Measurements from ENCODE around the gene PPL.
"Not testable (repeated sequence)": the region's sequence is repeated elsewhere in the genome, so short reads cannot be mapped to it uniquely, and the experiment has no call there.

The PPL gene

DNA sequence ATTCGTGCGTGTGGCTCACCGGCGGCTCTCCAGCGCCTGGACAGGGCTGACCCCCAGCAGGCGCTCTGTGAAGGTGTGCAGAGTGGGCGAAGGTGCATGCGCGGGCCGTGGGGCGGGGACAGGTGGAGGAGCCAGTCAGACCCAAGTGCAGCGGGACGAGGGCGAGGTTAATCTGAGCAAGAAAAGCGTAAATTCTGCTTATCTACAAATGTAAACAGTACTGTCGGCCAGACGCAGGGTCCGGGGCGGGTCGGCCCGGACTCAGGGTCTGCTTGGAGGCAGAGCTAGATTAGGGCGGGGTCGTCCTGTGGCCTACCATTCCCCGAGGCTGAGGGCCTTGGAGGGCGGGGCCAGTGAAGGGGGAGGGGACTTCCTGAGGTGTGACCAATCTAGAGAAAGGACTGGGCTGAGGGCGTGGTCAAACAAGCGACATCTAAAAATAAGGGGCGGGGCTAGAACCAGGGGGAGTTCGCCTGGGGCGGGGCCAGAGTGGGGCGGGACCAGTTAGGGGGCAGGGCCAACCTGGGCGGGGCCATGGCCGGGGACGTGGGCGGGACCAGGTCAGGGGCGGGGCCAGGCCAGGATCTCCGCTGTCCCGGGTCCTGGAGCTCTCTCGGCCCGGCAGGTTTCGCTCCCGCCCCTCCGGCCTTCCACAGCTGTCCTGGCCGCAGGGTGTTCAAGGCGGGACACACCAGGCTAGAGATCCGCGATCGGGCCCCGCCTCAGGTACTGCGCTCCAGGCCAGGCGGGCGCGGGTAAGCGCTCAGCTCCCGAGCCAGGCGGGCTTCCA lies 21.0 kb upstream of the PPL start, which contains the start of gene SEC14L5:
TSS of gene SEC14L5 (plus strand) at position 611 of the 790 bp plus-strand sequence. CDS start 994 bp downstream, outside the sequence.
- DNase-seq, result peak; percentile 80

- DNase-seq, result no peak
Measured at GRCh38 chr16:4957420-4957719, 20.4 kb upstream of the PPL start.

- DNase-seq, result no peak
Measured at GRCh38 chr16:4954714-4955113, 17.8 kb upstream of the PPL start.

DNA sequence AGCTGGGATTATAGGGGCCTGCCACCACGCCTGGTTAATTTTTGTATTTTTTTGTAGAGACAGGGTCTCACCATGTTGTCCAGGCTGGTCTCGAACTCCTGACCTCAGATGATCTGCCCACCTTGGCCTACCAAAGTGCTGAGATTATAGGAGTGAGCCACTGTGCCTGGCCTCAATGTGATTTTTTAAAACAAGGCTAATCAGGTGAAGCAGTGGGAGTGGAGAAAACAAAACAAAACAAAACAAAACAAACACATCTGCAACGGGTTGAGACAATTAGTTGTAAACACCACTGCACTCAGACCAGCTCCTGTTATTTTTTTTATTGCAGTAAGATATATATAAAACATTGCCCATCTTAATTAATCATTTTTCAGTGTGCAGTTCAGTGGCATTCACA lies 14.6 kb upstream of the PPL start:
- DNase-seq, result not testable (repeated sequence)

GRCh38 chr16:4949986-4950385 lies 13.0 kb upstream of the PPL start:
- no peak for DNase-seq

DNA sequence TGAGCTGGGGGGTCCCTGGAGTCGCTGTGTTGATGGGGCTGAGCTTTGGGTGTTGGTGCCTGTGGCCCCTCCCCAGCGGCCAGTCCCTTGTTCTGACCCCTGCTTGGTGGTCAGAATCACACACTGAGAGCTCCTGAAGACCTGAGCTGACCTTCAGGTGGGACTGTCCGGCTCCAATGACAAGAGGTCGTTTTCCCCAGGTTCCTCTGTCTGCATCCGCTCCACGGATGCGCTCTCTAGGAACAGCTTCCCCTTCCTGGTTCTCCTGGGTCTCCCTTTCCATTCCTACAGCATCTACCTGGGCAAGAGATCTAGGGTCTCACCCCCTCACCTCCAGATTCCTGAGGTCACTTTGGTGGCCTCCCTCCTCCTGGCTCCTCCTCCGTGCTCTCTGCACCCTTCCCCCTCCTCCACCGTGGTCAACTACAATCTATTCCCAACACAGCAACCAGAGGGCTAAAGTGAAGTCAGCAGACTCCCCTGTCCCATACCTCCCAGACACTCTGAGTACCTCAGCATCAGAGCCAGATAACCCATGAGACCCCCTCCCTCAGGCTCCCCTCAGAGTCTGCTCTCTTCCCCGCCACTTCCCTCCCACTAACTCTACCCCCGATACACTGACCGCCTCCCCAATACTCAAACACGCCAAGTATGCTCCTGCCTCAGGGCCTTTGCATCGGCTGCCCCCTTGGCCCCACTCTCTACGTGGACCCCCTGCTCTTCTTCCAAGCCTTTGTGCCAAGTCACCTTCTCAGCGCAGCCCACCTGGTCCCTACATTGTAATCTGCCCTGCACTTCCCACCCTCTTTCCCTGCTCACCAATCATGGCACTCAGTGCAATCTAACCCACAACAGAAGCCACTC lies 12.2 kb upstream of the PPL start:
- DNase-seq, result no peak

- DNase-seq, result no peak
Measured at GRCh38 chr16:4947722-4948503, 11.0 kb upstream of the PPL start.

DNA sequence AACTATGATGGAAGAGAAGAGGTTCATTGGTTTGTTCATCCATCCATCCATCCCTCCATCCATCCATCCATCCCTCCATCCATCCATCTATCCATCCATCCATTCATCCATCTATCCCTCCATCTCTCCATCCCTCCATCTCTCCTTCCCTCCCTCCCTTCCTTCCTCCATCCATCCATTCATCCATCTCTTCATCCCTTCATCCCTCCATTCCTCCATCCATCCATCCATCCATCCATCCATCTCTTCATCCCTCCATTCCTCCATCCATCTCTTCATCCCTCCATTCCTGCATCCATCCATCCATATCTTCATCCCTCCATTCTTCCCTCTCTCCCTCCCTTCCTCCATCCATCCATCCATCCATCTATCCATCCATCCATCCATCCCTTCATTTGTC lies 10.0 kb upstream of the PPL start:
- DNase-seq, result no peak

GRCh38 chr16:4945560-4946502 lies 8.9 kb upstream of the PPL start:
- DNase-seq, result no peak

- DNase-seq, result peak; percentile 58
Measured at GRCh38 chr16:4944333-4945281, 7.7 kb upstream of the PPL start.

GRCh38 chr16:4942481-4942880 lies 5.5 kb upstream of the PPL start:
- DNase-seq, result no peak

DNA sequence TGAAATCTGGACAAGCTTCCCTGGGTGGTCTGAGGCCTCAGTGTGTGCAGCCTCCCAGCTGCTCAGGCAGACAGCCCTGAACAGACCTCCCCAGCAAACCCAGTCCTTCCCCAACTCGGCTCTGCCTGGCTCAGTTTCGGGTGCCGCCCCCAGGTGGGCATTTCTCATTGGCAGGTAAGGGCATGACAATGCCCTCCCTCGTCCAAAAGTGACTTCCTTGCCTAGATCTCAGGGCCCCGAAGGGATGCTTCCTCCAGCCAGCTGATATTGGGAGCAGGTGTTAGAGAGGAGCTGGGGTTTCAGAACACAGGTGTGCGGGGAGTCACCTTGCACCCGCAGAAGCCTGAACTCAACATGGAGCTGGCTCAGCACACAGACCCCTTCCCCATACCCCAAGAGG lies 3.8 kb upstream of the PPL start:
- DNase-seq, result no peak

DNA sequence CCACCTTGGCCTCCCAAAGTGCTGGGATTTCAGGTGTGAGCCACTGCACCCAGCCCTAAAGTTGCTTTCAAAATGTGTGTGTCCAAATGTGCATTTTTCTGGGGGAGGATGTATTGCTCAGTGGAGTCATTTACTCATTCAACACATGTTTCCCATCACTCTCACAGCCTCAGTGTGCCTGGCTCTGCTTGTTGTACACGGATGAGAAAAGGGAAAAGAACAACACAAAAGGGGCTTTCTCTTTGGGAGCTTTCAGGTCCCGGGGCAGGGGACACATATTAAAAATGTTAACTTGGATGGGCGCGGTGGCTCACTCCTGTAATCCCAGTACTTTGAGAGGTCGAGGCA lies 1.7 kb upstream of the PPL start:
- DNase-seq, result no peak

GRCh38 chr16:4937782-4938682 lies 1.1 kb upstream of the PPL start:
- no peak for DNase-seq

GRCh38 chr16:4936181-4936990 lies 562 bp downstream of the PPL start:
- no peak for DNase-seq

GRCh38 chr16:4935241-4935855 lies 1.6 kb downstream of the PPL start:
- DNase-seq, result no peak

DNA sequence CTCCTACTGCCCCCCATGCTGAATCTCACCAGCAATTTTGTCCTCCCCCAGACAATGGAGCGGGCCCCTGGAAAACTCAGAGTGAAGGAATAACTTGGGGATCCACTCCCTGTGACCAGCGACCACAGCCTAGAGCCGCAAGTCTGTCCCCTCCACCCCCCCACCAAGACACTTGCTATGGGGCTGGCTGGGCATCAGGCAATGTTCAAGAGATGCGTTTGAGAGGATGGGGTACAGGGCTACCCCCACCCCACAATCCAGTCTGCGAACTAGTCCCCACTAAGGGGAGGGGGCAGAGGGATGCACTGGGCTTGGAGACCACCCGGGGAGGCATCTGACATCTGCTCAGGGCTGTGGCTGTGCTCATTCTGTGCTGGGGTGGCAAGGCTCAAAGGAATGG lies 2.4 kb downstream of the PPL start:
- no peak for DNase-seq

- no peak for DNase-seq
Measured at GRCh38 chr16:4933871-4934395, 3.0 kb downstream of the PPL start.

All from NCI-H1092 (cell line).